Epithelial cell of proximal tubule (primary cell): ENCODE results near the gene RPTN. TPM values are rescaled to one million over a fixed set of nuclear protein-coding genes. Genes with fewer than 3 reads are reported as not detected.

ENCODE experiments used
- DNase-seq: peaks from one replicate; pipeline ENCODE4 v3.0.0-alpha.2; 2011; ENCODE audit warnings: low read depth
- H3K4me3 ChIP-seq: 2 replicates; pipeline ENCODE4 v1.5.1; 2011; ENCODE audit warnings: low read depth, mild to moderate bottlenecking, low read length
- total RNA-seq: library from RNA; depleted of rRNA; stranded (reverse); fragments of >200 nt; gene quantifications from 2 replicates; pipeline ENCODE4 v1.2.3, GENCODE V29; 2015
- TF ChIP-seq, protein P1 (sequence below): conservative IDR thresholded peaks from 2 replicates; pipeline ENCODE4 v1.5.1; 2012; ENCODE audit warnings: low read depth, mild to moderate bottlenecking, low read length

The RPTN gene
- total RNA-seq, 1 donor from 2014 or later, result not detected

- no peak overlapping the region for H3K4me3 ChIP-seq
- no peak for DNase-seq
- TF ChIP-seq, protein P1, sequence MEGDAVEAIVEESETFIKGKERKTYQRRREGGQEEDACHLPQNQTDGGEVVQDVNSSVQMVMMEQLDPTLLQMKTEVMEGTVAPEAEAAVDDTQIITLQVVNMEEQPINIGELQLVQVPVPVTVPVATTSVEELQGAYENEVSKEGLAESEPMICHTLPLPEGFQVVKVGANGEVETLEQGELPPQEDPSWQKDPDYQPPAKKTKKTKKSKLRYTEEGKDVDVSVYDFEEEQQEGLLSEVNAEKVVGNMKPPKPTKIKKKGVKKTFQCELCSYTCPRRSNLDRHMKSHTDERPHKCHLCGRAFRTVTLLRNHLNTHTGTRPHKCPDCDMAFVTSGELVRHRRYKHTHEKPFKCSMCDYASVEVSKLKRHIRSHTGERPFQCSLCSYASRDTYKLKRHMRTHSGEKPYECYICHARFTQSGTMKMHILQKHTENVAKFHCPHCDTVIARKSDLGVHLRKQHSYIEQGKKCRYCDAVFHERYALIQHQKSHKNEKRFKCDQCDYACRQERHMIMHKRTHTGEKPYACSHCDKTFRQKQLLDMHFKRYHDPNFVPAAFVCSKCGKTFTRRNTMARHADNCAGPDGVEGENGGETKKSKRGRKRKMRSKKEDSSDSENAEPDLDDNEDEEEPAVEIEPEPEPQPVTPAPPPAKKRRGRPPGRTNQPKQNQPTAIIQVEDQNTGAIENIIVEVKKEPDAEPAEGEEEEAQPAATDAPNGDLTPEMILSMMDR, result no peak
Measured at GRCh38 chr1:152130186-152130585, 28.8 kb downstream of the RPTN start.

DNA sequence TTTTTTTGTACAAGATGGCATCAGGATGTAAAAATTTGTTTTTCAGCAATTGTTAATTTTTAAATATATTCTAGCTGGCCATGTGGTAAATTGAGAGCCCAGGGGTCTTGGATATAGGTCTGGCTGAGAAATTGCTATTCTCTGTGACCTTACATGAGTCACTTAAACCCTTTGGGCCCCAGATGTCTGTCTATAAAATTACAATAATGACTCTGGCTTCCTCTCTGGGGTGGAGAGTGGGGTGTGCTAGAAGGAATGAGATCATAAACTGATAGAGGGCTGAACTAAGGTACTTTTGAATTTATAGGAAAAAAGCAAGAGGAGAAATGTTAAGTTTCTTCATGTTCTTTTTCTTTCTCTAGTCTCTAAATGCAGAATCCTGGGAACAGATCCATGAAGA lies 31.4 kb downstream of the RPTN start:
- TF ChIP-seq, protein P1, result no peak
- no peak overlapping the region for H3K4me3 ChIP-seq
- DNase-seq, result no peak

DNA sequence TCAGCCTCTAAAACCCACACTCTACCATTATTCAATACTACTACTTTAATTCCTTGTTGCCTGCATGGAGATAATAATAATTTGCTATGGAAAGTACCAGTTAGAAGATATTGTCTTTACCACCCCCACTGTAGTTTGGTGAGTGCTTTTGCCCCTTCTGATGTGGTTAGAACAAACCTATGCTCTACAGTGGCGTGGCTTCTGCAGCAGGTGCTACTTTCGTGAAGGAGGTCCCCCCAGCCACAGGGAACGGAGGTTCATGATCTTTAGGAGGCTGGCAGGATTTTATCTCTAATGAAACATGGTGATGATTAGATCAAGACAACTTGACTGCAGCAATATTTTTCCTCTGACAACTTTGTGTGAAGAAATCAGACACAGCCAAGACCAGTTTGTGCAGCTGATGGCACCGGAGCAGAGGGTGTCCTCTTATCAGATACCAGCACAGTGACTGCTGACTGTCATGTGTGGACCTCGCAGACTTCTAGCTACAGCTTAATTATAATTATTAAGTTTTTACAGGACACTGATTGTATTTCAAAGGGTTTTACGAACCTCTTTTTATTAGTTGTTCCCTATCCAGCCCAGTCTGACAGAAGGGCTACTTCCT lies 33.1 kb downstream of the RPTN start:
- DNase-seq, result no peak
- TF ChIP-seq, protein P1, result no peak

GRCh38 chr1:152118915-152119314 lies 40.1 kb downstream of the RPTN start:
- TF ChIP-seq, protein P1, result no peak
- no peak for DNase-seq

More for the DNA sequence above, 33.1 kb downstream of the RPTN start:
- H3K4me3 ChIP-seq, result no peak overlapping the region

DNA sequence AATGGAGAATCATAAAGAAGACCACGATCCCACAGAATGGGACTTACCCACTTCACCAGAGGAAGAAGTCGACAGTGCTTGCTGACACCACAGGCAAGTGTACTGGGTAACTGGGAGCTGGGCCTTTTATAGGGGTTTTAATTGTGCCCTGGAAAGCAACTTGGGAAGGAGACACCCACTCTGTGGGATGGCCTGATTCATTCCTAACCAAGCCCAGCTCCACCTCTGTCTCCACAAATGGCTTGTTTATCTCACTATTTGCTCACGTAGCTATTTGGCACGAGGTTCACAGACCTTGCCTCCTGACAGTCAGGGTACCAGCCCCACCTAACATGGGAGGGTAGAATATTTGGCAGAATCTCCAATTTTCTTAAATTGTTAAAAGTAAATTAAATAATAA lies 43.7 kb downstream of the RPTN start, which contains the start of gene TCHH:
Gene TCHH, minus strand, starts transcription at position 101 of the 400 bp plus-strand sequence. CDS start 1,364 bp downstream, outside the sequence.
- no peak within 1 kb of the TSS for H3K4me3 ChIP-seq
- DNase-seq, result no peak
- TF ChIP-seq, protein P1, result no peak

More at GRCh38 chr1:152118915-152119314, 40.1 kb downstream of the RPTN start:
- no peak overlapping the region for H3K4me3 ChIP-seq

DNA sequence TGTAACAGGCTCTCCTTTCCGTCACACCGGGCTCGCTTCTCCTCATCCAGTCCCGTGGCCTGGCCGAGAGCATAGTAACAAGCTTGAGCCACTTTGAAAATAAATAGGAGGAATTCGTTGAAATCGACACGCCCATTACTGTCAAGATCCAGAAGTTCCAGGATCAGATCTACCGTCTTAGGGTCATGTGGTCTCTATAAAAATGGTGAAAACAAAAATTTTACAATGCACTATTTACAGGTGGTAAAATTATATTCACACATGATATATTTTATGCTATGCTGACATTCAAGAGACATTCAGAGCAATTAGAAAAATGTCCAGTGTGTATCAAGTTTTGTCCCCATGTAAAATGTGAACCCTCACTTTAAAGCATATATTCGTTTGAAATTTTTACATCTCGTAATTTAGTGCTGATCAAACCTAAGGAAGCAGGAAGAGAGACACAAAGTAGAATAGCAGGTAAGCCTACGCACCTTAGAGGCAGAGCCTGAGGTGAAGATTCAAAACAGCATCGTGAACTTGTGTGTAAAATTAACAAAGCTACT lies 46.1 kb downstream of the RPTN start:
- peak overlapping the region; percentile 44 for H3K4me3 ChIP-seq
- TF ChIP-seq, protein P1, result no peak
- no peak for DNase-seq
